HepG2 (cell line): ENCODE results near the gene TOMM40L. TPM values are rescaled to one million over a fixed set of nuclear protein-coding genes. Genes with fewer than 3 reads are reported as not detected.

ENCODE experiments used
- CHD4 ChIP-seq: fragments of 200-600 bp; sonication (generic); IDR thresholded peaks from 2 replicates; pipeline ENCODE4 v1.7.0; 2017; ENCODE audit warnings: mild to moderate bottlenecking, low read length, borderline replicate concordance
- KDM5A ChIP-seq: fragments of 200-600 bp; sonication (generic); IDR thresholded peaks from 2 replicates; pipeline ENCODE4 v1.7.0; 2018; ENCODE audit warnings: antibody characterized with exemption, mild to moderate bottlenecking, low read length, borderline replicate concordance
- MXI1 ChIP-seq: IDR thresholded peaks from 3 replicates; pipeline ENCODE4 v1.6.1; 2012; ENCODE audit warnings: low read depth, low read length, inconsistent platforms, borderline replicate concordance
- MYC ChIP-seq: sonication (generic); formaldehyde crosslinking; IDR thresholded peaks from 2 replicates; pipeline ENCODE4 v1.9.0; 2021; ENCODE audit warnings: missing genetic modification reagents, borderline replicate concordance
- NRL ChIP-seq: sonication (generic); formaldehyde crosslinking; IDR thresholded peaks from 2 replicates; pipeline ENCODE4 v1.5.0; 2020; ENCODE audit warnings: missing genetic modification reagents, mild to moderate bottlenecking, moderate library complexity, borderline replicate concordance
- PHF20 ChIP-seq: sonication (generic); formaldehyde crosslinking; IDR thresholded peaks from 2 replicates; pipeline ENCODE4 v1.5.0; 2020; ENCODE audit warnings: mild to moderate bottlenecking, missing genetic modification reagents
- RNF2 ChIP-seq: fragments of 450-650 bp; conservative IDR thresholded peaks from 2 replicates; pipeline ENCODE4 v1.6.1; 2016; ENCODE audit warnings: low read depth
- SMARCC2 ChIP-seq: fragments of 450-650 bp; IDR thresholded peaks from 2 replicates; pipeline ENCODE4 v1.6.1; 2017; ENCODE audit warnings: antibody characterized with exemption, mild to moderate bottlenecking
- SYNCRIP ChIP-seq: fragments of 200-400 bp; formaldehyde crosslinking; IDR thresholded peaks from 2 replicates; pipeline ENCODE4 v1.6.1; 2018; ENCODE audit warnings: mild to moderate bottlenecking, low read depth, low read length; ENCODE audit not compliant: insufficient read depth
- TEAD3 ChIP-seq: optimal IDR thresholded peaks from 2 replicates; pipeline ENCODE3; 2016; ENCODE audit warnings: borderline replicate concordance
- polyA plus RNA-seq, 8 experiments: library from polyadenylated mRNA; depleted of rRNA in 3 of 8; stranded (reverse) in 7 of 8; unstranded in 1 of 8; fragments of >200 nt; fragmentation: Illumina TruSeq in 4 of 8; extraction: Trizol in 4 of 8; gene quantifications; 2 replicates each; pipeline versions ENCODE4 v1.2.1 to v1.2.3, GENCODE V29; 2011 to 2016; ENCODE audit warnings: low read depth in 4 of 8, missing spikeins in 1 of 8, mixed read lengths in 1 of 8; ENCODE audit not compliant: insufficient read depth in 1 of 8
- total RNA-seq, 5 experiments: library from RNA; depleted of rRNA; stranded (reverse); fragments of >200 nt; fragmentation: Illumina TruSeq; extraction: Trizol; gene quantifications; 2 replicates each; pipeline ENCODE4 v1.2.3, GENCODE V29; 2016; ENCODE audit warnings: low read depth in 1 of 5
- TF ChIP-seq, protein P1 (sequence below): sonication (generic); formaldehyde crosslinking; IDR thresholded peaks from 2 replicates; pipeline ENCODE4 v1.8.0; 2022; ENCODE audit warnings: mild to moderate bottlenecking, missing genetic modification reagents, moderate library complexity
- TF ChIP-seq, protein P2 (sequence below): sonication (generic); formaldehyde crosslinking; IDR thresholded peaks from 2 replicates; pipeline ENCODE4 v1.5.0; 2020; ENCODE audit warnings: missing genetic modification reagents
- TF ChIP-seq, protein P3 (sequence below): sonication (generic); formaldehyde crosslinking; IDR thresholded peaks from 2 replicates; pipeline ENCODE4 v1.5.0; 2020; ENCODE audit warnings: missing genetic modification reagents
- TF ChIP-seq, protein P4 (sequence below): sonication (generic); formaldehyde crosslinking; IDR thresholded peaks from 2 replicates; pipeline ENCODE4 v1.5.1; 2020; ENCODE audit warnings: missing genetic modification reagents, mild to moderate bottlenecking, borderline replicate concordance
- TF ChIP-seq, protein P5 (sequence below): IDR thresholded peaks from 2 replicates; pipeline ENCODE4 v1.6.1; 2016; ENCODE audit warnings: low read depth, borderline replicate concordance
- TF ChIP-seq, protein P6 (sequence below): sonication (generic); formaldehyde crosslinking; IDR thresholded peaks from 2 replicates; pipeline ENCODE4 v1.9.0; 2021; ENCODE audit warnings: missing genetic modification reagents, borderline replicate concordance
- TF ChIP-seq, protein P7 (sequence below): sonication (generic); formaldehyde crosslinking; IDR thresholded peaks from 2 replicates; pipeline ENCODE4 v1.8.1; 2023; ENCODE audit warnings: mild to moderate bottlenecking, moderate library complexity, missing genetic modification reagents

The TOMM40L gene
- total and polyA plus RNA-seq, 2 of the 13 experiments (the other 11 are each of a cell fraction or from before 2014, with no cell fraction given): 14.1 to 26.2 TPM

DNA sequence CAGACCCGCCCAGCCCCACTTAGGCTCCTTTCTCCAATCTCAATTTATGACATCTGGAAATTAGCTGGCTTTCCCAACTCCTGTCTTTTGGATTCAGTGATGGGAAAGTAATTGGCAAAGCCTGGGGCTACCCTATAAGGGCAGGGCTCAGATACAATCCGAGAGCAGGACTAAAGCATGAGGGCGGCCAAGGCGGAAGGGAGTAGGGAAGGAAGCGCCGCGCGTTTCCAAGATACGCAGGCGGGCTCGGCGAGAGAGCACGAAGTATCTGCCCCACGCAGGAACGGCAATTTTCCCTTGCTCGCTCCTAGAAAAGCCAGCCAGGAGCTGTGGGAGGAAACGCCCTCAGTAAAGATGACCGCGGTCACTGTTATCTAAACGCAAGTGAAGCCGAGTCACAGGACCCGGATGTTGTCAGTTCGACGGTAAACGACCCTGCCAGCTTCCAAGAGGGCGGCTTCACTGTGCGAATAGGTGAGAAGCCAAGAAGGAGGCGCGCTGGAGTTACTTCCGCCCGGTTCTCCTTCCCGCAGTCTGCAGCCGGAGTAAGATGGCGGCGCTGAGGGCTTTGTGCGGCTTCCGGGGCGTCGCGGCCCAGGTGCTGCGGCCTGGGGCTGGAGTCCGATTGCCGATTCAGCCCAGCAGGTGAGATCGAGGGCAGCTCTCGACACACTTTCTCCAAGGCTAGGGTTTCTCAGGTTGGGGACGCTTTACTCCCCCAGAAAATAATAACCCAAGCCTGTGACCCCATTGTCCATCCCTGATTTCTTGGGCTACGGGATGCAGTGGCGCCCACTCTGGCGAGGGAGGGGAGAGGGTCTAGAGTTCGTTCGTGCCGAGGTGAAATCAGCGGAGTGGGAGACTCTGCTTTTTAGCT, 23.8 kb upstream of the TOMM40L start, which contains the start of gene NDUFS2 (continued):
- TF ChIP-seq, protein P1, sequence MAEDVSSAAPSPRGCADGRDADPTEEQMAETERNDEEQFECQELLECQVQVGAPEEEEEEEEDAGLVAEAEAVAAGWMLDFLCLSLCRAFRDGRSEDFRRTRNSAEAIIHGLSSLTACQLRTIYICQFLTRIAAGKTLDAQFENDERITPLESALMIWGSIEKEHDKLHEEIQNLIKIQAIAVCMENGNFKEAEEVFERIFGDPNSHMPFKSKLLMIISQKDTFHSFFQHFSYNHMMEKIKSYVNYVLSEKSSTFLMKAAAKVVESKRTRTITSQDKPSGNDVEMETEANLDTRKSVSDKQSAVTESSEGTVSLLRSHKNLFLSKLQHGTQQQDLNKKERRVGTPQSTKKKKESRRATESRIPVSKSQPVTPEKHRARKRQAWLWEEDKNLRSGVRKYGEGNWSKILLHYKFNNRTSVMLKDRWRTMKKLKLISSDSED: 0 out of 2 replicates have a peak, but pooled peaks have one; percentile 31
- no peak for TF ChIP-seq SMARCC2
- peak; percentile 65; the same call in 1 of the 2 replicates for TF ChIP-seq NRL (CRISPR knock-in tag)
- TF ChIP-seq SYNCRIP: no peak
- TF ChIP-seq, protein P2, sequence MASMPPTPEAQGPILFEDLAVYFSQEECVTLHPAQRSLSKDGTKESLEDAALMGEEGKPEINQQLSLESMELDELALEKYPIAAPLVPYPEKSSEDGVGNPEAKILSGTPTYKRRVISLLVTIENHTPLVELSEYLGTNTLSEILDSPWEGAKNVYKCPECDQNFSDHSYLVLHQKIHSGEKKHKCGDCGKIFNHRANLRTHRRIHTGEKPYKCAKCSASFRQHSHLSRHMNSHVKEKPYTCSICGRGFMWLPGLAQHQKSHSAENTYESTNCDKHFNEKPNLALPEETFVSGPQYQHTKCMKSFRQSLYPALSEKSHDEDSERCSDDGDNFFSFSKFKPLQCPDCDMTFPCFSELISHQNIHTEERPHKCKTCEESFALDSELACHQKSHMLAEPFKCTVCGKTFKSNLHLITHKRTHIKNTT (CRISPR knock-in tag): no peak
- TF ChIP-seq, protein P3, sequence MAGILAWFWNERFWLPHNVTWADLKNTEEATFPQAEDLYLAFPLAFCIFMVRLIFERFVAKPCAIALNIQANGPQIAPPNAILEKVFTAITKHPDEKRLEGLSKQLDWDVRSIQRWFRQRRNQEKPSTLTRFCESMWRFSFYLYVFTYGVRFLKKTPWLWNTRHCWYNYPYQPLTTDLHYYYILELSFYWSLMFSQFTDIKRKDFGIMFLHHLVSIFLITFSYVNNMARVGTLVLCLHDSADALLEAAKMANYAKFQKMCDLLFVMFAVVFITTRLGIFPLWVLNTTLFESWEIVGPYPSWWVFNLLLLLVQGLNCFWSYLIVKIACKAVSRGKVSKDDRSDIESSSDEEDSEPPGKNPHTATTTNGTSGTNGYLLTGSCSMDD (CRISPR knock-in tag): no peak
- TF ChIP-seq, protein P4, sequence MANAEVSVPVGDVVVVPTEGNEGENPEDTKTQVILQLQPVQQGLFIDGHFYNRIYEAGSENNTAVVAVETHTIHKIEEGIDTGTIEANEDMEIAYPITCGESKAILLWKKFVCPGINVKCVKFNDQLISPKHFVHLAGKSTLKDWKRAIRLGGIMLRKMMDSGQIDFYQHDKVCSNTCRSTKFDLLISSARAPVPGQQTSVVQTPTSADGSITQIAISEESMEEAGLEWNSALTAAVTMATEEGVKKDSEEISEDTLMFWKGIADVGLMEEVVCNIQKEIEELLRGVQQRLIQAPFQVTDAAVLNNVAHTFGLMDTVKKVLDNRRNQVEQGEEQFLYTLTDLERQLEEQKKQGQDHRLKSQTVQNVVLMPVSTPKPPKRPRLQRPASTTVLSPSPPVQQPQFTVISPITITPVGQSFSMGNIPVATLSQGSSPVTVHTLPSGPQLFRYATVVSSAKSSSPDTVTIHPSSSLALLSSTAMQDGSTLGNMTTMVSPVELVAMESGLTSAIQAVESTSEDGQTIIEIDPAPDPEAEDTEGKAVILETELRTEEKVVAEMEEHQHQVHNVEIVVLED: peak; percentile 85
- TF ChIP-seq, protein P5, sequence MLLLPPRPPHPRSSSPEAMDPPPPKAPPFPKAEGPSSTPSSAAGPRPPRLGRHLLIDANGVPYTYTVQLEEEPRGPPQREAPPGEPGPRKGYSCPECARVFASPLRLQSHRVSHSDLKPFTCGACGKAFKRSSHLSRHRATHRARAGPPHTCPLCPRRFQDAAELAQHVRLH (CRISPR knock-in tag): 0 out of 2 replicates have a peak, but pooled peaks have one; percentile 44
- peak; percentile 37; the same call in 1 of the 3 replicates for TF ChIP-seq MXI1
- peak; percentile 65 for TF ChIP-seq KDM5A
- TF ChIP-seq MYC (CRISPR knock-in tag): peak; percentile 61; the same call in 1 of the 2 replicates
- TF ChIP-seq TEAD3 (CRISPR knock-in tag): peak; percentile 20
- TF ChIP-seq, protein P6, sequence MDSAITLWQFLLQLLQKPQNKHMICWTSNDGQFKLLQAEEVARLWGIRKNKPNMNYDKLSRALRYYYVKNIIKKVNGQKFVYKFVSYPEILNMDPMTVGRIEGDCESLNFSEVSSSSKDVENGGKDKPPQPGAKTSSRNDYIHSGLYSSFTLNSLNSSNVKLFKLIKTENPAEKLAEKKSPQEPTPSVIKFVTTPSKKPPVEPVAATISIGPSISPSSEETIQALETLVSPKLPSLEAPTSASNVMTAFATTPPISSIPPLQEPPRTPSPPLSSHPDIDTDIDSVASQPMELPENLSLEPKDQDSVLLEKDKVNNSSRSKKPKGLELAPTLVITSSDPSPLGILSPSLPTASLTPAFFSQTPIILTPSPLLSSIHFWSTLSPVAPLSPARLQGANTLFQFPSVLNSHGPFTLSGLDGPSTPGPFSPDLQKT (CRISPR knock-in tag): no peak
- TF ChIP-seq CHD4: no peak
- TF ChIP-seq RNF2: no peak
- peak; percentile 82 for TF ChIP-seq PHF20
- TF ChIP-seq, protein P7, sequence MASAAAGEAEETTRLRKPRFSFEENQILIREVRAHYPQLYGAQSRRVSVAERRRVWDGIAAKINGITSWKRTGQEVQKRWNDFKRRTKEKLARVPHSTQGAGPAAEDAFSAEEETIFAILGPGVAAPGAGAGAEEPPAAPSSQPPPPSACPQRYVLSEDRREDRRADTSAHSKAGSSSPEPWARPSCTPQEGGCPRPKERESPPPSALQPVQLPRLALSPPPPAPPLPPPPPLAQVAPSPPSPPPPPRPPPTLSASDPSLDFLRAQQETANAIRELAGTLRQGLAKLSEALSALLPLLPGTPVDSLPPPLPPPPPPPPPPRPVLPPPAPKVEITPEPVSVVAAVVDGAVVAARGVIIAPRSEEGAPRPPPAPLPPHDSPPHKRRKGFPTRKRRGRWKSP (CRISPR knock-in tag): 0 out of 2 replicates have a peak, but pooled peaks have one; percentile 57
